Stimulated activated CD4-positive, alpha-beta T cell treated with anti-CD3 and anti-CD28 coated beads, Interleukin-12 subunit alpha, Interleukin-12 subunit beta, amount 100 ng/mL, for 4 hours (primary cell): Measurements from ENCODE around the gene KCTD3.

Source experiments
- DNase-seq: peaks from one replicate; pipeline ENCODE4 v3.0.0-alpha.2; 2020

Gene KCTD3

DNA sequence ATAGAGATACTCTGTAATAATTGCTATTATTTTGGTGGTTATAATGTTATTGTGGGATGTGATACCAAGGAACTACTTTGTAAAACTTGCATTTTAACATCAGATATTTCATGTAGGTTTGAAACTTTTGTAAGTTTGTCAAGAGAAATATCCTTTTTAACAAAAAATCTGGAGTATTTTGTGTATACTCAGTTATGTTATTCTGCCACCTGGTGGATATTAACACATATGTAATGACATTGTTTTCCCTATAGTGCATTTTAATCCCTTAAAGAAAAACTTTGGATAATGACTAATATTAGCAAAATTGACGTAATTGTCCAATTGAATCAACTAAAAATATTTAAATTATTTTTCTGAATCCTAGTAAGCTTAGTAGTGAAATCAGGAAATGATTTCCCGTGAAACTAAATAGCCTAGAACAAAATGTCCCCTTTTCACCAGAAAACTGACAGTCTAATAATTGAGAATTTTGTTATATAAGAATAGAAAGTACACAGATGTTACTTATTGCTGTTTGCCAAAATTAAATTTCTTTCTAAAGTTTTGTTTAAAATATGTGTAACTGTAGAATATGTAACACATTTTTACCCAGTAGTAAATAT, 39.6 kb downstream of the KCTD3 start:
- no peak for DNase-seq

DNA sequence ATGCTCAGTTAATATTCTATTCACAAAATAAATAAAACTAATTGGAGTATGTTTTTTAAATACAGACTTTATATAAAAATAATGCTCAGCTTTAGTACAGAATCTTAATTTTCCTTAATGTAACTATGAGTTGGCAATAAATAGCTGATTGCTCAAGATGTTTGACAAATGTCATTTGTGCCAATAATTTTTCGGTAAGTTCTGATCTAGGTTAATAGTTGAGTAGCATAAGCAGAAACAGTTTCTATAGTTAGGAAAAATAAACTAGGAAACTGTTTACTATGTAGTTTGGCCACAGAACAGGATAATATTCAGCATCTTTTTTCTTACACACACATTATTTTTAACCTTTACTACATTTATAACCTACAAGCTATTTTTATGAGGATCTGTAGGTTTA, 40.3 kb downstream of the KCTD3 start:
- DNase-seq, result no peak

DNA sequence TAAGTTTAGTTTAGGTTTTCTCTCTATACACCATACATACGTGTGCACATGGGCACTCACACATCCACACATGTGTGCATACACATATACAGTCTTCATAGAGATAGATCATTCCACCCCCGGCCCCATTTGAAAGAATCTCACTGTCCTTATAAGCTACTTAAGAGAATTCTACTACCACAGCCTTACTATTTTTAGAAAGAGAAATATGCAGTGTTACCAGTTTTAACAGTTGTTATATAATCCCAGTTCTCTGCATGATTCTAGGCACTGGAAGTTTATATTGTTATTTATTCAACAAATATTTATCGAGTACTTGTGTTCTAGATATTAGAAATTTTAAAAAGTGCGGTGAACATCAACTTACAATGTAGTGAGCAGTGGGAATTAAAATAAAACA, 41.5 kb downstream of the KCTD3 start:
- no peak for DNase-seq

DNA sequence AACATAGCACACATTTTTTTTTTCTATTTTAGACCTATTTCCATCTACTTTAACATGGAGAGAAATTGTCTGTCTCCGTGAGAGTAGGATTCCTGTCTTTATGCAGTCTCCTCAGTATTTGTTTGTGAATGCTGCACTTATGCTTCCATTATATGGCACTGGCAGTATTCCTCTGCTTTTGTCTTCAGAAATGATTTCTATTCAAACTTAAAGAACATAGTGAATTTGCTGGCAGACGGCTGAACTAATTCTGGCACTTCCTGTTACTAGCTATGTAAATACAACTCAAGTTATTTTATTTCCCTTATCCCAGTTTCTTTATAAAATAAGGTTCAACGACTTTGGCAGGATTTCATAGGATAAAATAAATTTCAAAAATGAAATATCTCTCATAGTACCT, 45.3 kb downstream of the KCTD3 start:
- DNase-seq, result no peak

DNA sequence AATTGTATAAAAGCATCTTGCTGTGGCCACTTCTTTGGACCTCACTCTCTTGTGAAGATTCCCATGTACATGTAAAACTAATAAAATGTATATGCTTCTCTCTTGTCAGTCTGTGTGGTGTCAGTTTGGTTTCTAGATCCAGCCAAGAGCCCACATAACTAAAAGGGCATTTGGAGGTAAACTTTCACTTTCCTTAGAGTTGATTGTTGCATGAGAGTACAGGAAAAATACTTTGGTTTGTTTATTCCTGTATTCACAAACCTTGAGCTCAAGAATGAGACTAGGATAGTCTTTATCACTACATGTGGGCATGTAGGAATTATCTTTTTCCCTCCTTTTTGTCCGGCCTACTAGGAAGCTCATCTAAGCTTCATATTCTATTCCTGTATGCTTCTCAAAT, 50.9 kb downstream of the KCTD3 start:
- no peak for DNase-seq

DNA sequence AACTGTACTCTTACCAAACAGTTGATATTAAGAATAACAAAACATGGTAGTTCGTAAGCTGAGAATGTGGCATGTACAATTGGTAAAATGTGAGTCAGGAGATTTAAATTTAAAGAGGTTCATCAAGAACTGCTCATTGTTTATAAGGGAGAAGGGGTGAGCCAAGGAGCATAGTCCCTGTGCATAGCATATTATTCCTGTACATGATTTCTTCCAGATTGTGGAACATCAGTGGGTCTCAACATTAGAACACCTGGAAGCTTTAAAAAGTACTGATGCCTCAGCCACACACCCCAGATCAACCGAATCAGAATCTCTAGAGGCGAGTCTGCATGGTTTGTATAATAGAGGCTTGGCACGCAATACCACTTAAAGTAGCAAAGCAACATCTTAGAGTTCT, 56.1 kb downstream of the KCTD3 start:
- no peak for DNase-seq

DNA sequence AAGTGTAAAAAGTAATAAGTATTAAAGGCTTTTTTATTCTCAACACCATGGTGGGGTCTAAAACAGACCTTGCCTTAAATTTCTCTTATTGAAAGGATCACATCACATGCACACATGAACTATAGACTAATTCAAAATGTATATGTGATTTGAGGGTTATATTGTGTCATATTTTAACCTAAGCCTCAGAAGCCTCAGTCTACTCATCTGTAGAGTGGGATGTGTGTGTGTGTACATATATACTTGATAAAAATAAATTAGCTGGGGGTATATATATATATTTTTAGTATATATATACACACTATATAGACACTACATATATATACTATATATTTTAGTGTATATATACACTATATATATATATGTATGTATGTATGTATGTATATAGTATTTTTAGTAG, 58.8 kb downstream of the KCTD3 start:
- no peak for DNase-seq

DNA sequence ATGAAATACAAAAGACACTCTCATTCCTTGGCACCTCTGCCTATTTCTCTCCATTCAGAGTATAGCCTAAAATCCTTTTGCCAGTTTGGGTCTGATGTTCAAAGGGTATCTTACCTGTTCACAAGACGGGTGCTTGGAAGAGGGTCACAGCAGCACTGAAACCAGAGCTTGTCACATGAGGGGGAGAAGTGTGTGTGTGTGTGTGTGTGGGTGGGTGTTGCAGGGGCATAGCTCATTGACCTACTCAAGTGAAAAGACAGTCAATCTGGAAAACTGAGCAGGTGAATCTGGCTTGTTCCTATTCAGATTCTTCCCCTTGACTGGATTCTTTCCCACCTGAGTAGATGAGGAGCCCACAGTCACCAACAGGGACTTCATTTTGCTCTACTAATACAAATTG, 63.9 kb downstream of the KCTD3 start:
- DNase-seq, result no peak

DNA sequence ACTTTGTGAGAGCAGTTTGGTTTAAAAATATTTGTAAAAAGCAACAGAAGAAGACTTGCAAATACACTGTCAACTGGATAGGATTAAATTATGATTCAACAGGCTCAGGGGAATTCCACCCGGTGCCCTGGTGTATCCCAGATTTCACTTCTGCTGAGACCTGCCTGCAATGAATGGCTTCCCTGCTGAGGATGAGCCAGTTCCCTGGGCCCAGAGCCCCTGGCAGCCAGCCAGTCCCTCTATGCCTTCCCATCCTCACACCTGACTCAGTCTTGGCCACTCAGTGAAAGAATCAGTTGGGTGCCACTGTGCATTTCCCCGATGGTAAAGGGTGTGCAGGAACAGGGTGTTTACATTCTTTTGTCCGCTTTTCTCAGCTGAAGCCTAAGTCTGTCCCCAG, 64.4 kb downstream of the KCTD3 start:
- no peak for DNase-seq

DNA sequence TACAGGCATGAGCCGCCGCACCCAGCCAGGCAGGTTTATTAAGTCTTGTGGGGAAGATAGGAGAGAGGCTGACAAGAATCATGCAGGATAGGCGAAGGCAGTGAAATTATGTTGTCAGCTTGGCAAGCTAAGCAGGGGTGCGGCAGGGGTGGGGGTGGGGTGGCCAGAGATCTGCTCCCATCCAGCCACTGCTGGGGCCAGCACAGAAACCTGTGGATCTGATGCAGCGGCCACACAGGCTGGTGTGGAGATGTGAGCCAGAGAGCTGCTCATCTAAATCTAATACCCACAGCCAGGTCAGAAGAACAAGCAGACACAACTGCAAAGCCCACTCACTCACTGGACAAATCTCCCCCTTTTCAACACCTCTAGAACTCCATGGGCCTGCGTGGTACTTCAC, 68.7 kb downstream of the KCTD3 start:
- DNase-seq, result no peak

DNA sequence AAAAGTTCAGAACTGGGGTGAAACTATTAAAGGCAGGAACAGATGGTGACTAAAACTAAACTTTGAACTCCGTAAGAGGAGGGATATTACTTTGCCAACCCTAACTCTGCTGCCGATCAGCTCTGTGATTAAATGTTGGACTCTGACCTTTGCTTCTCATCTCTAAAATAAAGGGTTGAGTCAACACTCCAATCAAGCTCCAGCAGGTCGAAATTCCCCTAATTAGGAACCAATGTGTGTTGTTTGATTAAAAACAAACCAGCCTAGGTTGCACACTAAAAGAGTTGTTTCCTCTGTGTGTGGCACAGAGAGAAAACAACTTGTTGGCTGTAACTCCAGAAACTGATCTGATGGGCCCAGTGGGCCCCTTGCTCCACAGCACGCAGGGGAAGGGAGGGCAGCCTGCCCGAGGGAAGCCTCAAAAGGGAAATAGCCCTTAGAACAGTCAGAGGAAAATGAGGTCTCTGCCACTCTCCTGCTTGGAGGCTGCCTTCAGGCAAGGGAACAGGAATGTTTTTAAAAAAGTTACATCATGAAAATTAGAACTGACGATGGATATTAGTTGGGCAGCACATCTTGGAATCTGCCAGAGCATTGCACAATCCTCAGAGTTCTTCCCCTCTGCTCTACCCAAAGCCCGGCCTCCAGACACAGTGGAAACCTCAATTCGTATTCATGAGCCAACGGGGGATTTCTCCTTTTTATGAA, 69.3 kb downstream of the KCTD3 start:
- no peak for DNase-seq

DNA sequence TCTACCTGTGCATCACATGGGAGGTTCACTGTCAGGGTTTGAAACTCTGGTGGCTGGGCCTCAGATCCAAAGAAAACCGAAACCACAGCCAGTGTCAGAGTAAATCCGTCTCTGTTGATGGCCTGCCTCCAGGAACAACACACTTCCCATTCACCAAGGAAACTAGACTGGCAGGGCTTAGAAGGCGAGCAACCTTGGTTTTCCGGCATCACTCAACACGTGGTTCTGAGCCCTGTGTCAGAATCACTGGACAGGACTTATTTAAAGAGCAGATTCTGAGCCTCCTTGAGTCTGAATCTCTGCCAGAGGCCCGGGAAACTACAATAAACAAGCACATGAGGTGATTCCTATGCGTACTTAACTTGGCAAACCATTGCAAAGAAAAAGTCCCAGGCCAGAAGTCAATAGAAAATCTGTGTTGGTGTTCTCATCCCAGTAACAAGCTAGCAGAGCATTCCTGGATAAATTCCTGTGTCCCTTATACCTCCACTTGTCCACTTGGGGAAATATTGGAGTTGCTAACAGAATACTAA, 70.0 kb downstream of the KCTD3 start:
- no peak for DNase-seq

DNA sequence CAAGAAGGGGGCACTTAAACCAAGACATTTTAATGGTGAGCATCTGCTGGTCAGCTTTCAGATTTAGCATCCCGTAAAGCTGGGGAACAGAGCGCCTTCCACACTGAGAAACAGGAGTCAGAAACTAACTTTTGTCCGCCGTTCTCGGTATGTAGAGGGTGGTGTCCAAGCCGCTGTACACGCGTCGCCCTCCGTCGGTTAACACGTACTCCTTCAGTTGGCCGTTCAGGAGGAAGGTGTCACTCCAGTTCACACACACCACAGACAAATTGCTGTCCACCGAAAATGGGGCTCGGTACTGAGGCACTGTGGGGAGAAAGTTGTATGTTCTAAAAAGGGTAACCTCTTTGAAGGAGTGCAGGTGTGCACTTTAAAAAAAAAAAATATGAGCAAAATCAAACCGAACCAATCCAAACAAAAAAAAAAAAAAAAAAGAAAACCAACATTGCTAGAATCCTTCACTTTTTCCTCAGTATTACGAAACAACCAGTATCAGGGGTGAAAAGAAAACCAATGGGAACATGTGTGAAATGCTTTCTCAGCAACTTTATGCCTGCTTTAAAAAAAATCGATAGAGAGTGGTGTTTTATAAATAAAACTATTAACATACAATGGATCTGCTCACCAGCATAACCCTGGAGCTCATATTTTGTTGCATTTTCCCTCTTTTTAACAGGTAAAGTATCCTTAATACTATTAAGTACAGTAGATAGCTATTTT, 73.5 kb downstream of the KCTD3 start:
- no peak for DNase-seq

DNA sequence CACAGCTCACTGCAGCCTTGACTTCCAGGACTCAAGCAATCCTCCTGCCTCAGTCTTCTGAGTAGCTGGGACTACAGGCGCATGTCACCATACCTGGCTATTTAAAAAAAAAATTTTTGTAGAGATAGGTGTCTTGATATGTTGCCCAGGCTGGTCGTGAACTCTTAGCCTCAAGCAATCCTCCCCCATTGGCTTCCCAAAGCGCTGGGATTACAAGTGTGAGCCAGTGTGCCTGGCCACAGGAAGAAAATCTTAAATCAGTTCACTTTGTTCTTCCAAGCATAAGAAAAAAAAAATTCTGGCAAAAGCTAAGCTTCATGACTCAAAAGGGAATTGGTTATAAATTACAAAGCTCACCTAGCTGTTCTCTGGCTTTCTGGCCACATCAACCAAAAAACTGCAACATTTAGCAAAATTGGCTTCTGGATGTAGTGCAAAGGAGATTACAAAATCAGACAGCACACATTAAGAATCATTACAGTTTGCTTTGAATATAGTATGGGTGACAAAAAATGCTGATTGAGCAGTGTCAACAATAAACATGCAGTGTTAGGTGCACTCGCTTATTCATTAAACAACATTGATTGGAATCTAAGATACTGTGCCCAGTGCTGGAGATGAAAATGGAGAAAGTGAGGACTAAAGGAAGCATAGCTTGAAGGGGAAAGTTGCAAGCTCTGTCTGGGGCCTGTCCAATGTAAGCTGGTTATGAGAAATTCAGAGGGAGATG, 76.7 kb downstream of the KCTD3 start:
- DNase-seq, result no peak

DNA sequence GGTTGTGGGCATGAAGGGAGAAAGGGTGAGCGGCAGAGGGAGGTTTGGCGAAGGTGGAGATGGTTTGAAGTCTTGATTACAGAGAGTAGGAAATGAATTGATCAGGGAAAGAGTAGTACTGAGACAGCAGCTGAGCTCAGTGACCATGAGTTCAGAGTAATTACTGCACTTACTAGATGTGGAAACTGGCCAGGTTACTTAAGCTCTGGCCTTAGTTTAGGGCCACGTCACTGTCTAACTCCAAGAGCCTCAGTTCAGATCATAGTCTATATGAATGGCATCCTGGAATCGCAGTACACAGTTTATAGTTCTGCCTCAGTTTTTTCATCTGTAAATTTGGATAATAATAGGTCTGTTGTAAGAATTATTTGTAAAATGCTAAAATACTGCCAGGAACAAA, 78.1 kb downstream of the KCTD3 start:
- DNase-seq, result no peak

DNA sequence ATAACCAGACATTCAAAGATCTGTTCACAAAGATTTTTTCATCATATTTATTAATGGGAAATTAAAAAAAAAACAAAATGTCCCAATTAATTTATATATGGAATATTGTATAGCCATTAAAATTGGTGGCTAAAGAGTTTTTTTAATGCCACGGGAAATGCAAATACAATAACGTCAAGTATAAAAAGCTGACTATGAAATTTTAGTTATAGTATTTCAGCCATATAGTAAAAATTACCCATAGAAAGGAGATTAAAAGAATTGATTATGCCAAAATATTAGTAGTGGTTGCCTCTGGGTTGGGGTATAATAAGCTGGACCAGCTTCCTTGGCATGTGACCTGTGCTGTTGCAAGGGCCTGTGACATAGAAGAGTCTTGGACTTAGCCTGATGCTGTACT, 78.8 kb downstream of the KCTD3 start:
- no peak for DNase-seq

DNA sequence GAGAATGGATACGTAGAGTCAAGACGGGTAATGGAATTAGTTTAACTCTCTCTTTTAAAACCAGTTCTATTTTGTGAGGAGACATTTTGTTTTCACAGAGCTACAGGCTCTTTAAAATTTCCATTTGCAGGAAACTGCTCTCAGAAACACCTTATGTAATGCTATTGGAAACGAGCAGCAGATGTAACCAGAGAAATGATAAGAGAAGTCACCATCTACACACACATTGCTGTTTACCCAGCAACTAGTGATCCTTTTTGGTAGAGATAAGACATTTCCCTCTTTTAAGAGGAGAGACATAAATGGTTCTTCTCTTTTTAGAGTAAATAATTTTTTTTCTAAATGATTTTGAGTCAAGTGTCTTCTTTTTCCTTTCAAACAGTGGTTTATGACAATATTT, 80.6 kb downstream of the KCTD3 start:
- no peak for DNase-seq

DNA sequence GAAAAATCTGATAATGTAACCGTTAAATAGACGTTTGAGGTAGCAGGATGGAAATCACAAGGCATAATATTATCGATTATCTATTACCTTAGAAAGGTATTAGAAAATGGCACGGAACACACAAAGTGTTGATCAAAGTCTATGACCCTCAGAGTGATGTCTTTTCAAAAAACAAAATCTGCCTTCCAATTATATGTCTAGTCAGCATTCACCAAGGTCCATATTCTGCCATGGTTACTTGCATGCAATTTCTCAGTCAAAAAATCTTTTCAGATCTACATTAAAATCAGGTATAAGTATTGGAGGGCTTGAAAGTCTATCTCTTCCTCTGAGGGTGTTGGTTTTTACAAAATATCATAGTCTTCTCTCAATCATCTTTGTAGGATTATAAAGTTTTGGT, 81.9 kb downstream of the KCTD3 start:
- no peak for DNase-seq

DNA sequence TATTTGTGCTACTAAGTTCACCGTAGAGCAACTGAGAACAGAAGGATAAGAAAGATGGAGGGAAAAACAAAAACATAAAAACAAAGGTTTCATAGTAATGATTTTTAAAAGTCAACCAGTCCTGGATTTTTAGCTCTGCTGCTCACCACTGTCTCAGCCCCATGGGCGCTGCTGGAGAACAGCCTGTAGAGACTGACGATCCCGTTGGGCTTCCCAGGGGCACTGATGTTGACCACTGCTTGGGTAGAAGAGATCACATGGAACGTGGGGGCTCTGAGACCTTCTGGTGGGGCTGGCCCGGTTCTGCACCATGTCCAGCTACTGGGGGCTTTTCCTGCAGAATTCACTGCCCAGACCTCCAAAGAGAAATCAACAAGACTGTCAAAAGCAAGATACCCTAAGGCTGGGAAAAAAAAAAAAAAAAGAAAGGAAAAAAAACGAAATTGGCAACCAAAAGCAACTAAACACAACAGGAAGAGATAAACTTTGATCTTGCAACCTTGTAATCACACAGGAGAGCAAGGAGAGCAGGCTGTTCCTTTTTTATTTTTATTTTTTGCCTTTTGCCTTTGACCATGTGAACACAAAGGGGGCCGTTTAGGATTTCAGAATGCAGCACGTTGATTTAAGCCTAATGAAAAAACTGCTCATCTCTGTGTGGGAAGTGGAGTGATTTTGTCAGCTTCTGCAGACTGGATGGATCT, 83.5 kb downstream of the KCTD3 start:
- DNase-seq, result no peak

DNA sequence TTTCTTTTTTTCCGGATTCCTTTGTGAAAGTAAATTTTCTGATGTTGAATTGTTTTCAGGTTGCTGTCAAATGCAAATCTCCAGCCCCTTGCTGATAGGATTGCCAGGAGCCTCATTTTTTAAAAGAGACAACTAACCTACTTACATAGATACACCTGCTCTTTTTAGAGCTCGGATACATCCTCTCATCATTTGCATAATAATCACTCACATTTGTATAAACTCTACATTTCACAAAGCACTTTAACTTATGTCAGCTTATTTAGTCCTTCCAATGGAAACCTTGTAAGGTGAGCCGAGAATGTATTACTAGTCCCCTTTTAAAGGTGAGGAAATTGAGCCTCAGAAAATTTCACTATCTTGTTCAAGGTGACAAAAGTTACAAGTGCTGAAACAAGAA, 84.8 kb downstream of the KCTD3 start:
- DNase-seq, result no peak

DNA sequence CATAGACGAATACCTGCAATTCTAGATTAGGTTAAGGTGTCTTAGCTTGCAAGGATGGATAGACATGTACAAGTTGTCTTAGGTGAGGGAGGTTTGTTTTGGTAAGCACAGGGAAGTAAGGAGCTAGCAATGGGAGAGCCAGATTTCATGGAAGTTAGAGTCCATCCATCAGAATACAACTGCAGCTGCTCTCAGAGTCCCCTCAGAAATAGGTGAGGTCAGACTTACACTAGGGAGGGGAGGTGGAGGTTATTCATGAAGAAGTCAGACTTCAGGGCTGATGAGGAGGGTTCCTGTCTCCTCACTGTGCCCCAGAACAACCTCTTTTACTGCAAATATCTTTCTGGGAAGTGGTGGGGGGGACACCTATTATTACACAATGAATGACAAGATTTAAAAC, 85.3 kb downstream of the KCTD3 start:
- no peak for DNase-seq

DNA sequence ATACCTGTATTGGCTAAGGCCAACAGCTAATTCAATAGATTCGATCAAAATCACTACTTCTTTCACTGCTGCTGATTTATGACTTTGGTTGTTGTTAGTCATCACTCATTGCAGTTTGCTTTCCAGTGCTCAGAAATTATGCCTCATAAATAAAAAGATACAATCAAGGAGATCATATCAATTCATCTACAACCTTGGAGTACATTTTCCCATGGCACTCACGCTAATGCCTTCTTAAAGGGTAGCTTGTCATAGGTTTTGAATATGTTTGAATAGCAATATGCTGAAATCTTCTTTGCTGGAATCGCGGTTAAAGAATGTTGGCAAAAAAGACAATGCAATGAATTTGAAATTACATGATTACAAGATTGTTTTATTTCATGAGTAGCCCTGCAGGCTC, 89.9 kb downstream of the KCTD3 start:
- no peak for DNase-seq

DNA sequence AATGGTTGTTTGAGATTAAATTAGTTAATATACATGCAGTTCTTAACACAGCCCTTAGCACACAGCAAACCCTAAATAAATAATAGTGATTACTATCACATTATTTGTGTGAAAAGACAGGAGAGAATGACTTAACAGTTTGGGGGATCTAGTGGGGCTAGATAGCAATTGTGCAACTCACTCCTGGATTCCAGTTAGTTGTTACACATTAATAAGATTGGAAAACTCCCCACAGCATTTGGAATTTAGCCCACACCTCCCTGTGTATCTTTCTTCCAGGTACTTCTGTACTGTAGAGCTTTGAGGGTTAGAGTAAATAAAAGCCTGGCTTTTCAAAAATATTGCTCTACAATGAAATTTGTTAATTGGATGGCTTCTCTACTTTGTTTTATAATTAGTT, 93.2 kb downstream of the KCTD3 start:
- DNase-seq, result no peak
